Endothelial cell of umbilical vein (primary cell): Measurements from ENCODE around the gene OPA1. TPM values are rescaled to one million over a fixed set of nuclear protein-coding genes. Genes with fewer than 3 reads are reported as not detected.

ENCODE experiments used
- BruUV-seq: library from RNA; stranded (reverse); fragments of 400-500 nt; replicated peaks from 2 replicates; lab custom pipeline; 2021; lab: Mats Ljungman, UMichigan
- CTCF ChIA-PET: fragments of 300-600, 350-600 bp; sonication (Branson Sonifier 250); formaldehyde crosslinking; loops from one replicate; lab custom pipeline; 2021; ENCODE audit warnings: antibody characterized with exemption, inconsistent platforms; lab: Charles Lee
- POLR2A ChIA-PET: fragments of 300-600, 350-600 bp; sonication (Branson Sonifier 250); formaldehyde crosslinking; loops from one replicate; lab custom pipeline; 2021; ENCODE audit warnings: antibody characterized with exemption, inconsistent platforms; lab: Charles Lee
- DNase-seq: peaks from one replicate; pipeline ENCODE4 v3.0.0-alpha.2; 2011; ENCODE audit warnings: low read depth, low spot score
- FAIRE-seq: peaks from 2 replicates; lab custom pipeline; 2011; peaks lifted over from hg19 to GRCh38; lab: Jason Lieb, UNC
- H2AFZ ChIP-seq: 2 replicates; pipeline ENCODE4 v1.6.0; 2012; ENCODE audit warnings: low read depth, low read length, control low read depth, inconsistent platforms
- H3K27ac ChIP-seq: 2 replicates; pipeline ENCODE4 v1.5.1; 2011; ENCODE audit warnings: low read depth, mild to moderate bottlenecking, control low read depth, low read length, moderate library complexity; ENCODE audit not compliant: insufficient read depth
- H3K27me3 ChIP-seq, 2 experiments: 2 replicates each; pipeline versions ENCODE4 v1.6.0 to v1.6.1; 2011; ENCODE audit warnings: low read length in 2 of 2, mixed read lengths in 1 of 2; ENCODE audit not compliant: control insufficient read depth in 2 of 2, insufficient read depth in 2 of 2
- H3K36me3 ChIP-seq, 2 experiments: 2 replicates in 1 of 2; 3 replicates in 1 of 2; pipeline ENCODE4 v1.5.1; 2011; ENCODE audit warnings: low read length in 2 of 2, mild to moderate bottlenecking in 1 of 2, moderate library complexity in 1 of 2; ENCODE audit not compliant: control insufficient read depth in 2 of 2, insufficient read depth in 2 of 2; ENCODE audit errors: extremely low read depth in 1 of 2
- H3K4me1 ChIP-seq: 3 replicates; pipeline ENCODE4 v1.5.1; 2011; ENCODE audit warnings: mild to moderate bottlenecking, low read length; ENCODE audit not compliant: control insufficient read depth, insufficient read depth; ENCODE audit errors: extremely low read depth
- H3K4me2 ChIP-seq: 2 replicates; pipeline ENCODE4 v1.6.1; 2011; ENCODE audit warnings: low read length, control low read depth, mixed read lengths; ENCODE audit not compliant: insufficient read depth
- H3K4me3 ChIP-seq, 3 experiments: fragments of 200-600 bp in 1 of 3; sonication (generic), shearing (Covaris generic) in 1 of 3; replicated peaks in 1 of 3; 2 replicates each; pipeline ENCODE4 v1.5.1; 2011 to 2016; ENCODE audit warnings: control low read depth in 3 of 3, low read length in 3 of 3, mild to moderate bottlenecking in 2 of 3, inconsistent platforms in 1 of 3, low read depth in 1 of 3, moderate library complexity in 1 of 3; ENCODE audit not compliant: insufficient read depth in 1 of 3
- H3K79me2 ChIP-seq: 2 replicates; pipeline ENCODE4 v1.6.0; 2012; ENCODE audit warnings: low read length, inconsistent platforms; ENCODE audit not compliant: control insufficient read depth, insufficient read depth
- H3K9ac ChIP-seq: replicated peaks from 2 replicates; pipeline ENCODE3; 2011; ENCODE audit warnings: low read length, control low read depth; ENCODE audit not compliant: insufficient read depth; ENCODE audit errors: extremely low read depth
- H3K9me1 ChIP-seq: replicated peaks from 3 replicates; pipeline ENCODE4 v1.6.0; 2011; ENCODE audit warnings: mild to moderate bottlenecking, low read length; ENCODE audit not compliant: control insufficient read depth, insufficient read depth; ENCODE audit errors: extremely low read depth
- H3K9me3 ChIP-seq: replicated peaks from 2 replicates; pipeline ENCODE4 v1.5.1; 2012; ENCODE audit warnings: low read length, inconsistent platforms; ENCODE audit not compliant: control insufficient read depth, insufficient read depth
- H4K20me1 ChIP-seq: replicated peaks from 2 replicates; pipeline ENCODE3; 2011; ENCODE audit warnings: mild to moderate bottlenecking, low read length; ENCODE audit not compliant: control insufficient read depth, insufficient read depth; ENCODE audit errors: extremely low read depth
- FOS ChIP-seq: IDR thresholded peaks from 2 replicates; pipeline ENCODE4 v1.6.1; 2011; ENCODE audit warnings: mild to moderate bottlenecking, low read length, moderate library complexity, borderline replicate concordance; ENCODE audit not compliant: insufficient read depth
- GATA2 ChIP-seq: IDR thresholded peaks from 2 replicates; pipeline ENCODE4 v1.7.0; 2011; ENCODE audit warnings: low read depth, mild to moderate bottlenecking, moderate library complexity, mixed read lengths, low read length; ENCODE audit not compliant: insufficient read length, insufficient read depth
- MAX ChIP-seq: IDR thresholded peaks from 2 replicates; pipeline ENCODE4 v1.6.1; 2011; ENCODE audit not compliant: insufficient read depth, insufficient read length
- POLR2A ChIP-seq: IDR thresholded peaks from 2 replicates; pipeline ENCODE4 v1.6.1; 2012; ENCODE audit warnings: low read depth, mild to moderate bottlenecking, control low read depth, low read length
- dilution Hi-C: fragments of 300-500 bp; cut with MboI; formaldehyde crosslinking; loops from one replicate; pipeline ENCODE4 v1.15.0; 2019; ENCODE audit warnings: low sequenced_read_pairs; ENCODE audit not compliant: extremely low pct_ligation_motif_present
- intact Hi-C: fragments of 100-400 bp; cut with micrococcal nuclease; formaldehyde crosslinking; loops from one replicate; pipeline ENCODE4 v1.10.0; 2022
- polyA plus RNA-seq, 4 experiments: library from polyadenylated mRNA; depleted of rRNA in 3 of 4; stranded (reverse) in 3 of 4; unstranded in 1 of 4; fragments of >200 nt; gene quantifications; 2 replicates each; pipeline versions ENCODE4 v1.2.1 to v1.2.3, GENCODE V29; 2011 to 2012; ENCODE audit warnings: missing spikeins in 1 of 4
- total RNA-seq: library from RNA; stranded (reverse); gene quantifications from 2 replicates; pipeline ENCODE4 v1.2.3, GENCODE V29; 2021

OPA1 gene
- total and polyA plus RNA-seq, 2 donors (not counting 3 experiments of a cell fraction or from before 2014, with no cell fraction given) = 10.0 to 62.0 TPM

- TF ChIP-seq POLR2A (no peak), GATA2 (no peak), FOS (peak; percentile 28)
- DNase-seq (peak; percentile 13), FAIRE-seq (no peak)
- no peak overlapping the region for H2AFZ ChIP-seq
- no peak overlapping the region for H3K4me2 ChIP-seq
- no TSS peak for BruUV-seq
- no peaks in the 10 kb centered on the region for H3K4me1 ChIP-seq
- H3K27me3 ChIP-seq = peaks cover 2 to 10% of the 10 kb centered on the region in 2 experiments
- H3K79me2 ChIP-seq = no peaks in the 10 kb centered on the region
- H3K36me3 ChIP-seq = no peaks in the 10 kb centered on the region
- ChIA-PET CTCF (interaction anchor here (0.7 to 1.6 kb wide), 3 partner anchors 14 to 746 kb away, joined by 3 to 7 read pairs (median 4); no protein-coding TSS in a partner anchor), POLR2A (no interaction called here)
- no peaks in the 10 kb centered on the region for H4K20me1 ChIP-seq
- H3K9me1 ChIP-seq = no peaks in the 10 kb centered on the region
- dilution Hi-C loops (no loop called here), intact Hi-C loops (no loop called here)
- H3K9ac ChIP-seq = no peak overlapping the region
- H3K4me3 ChIP-seq = no peak overlapping the region
- H3K9me3 ChIP-seq = no peaks in the 10 kb centered on the region
- no peak overlapping the region for H3K27ac ChIP-seq
These were observed 33.9 kb upstream of the OPA1 start for GRCh38 chr3:193559100-193559499.

- Histone ChIP-seq H3K27me3 (peaks cover 2 to 3% of the 10 kb centered on the region in 2 experiments), H3K4me1 (no peaks in the 10 kb centered on the region), H3K4me3 (no peak overlapping the region), H3K36me3 (no peaks in the 10 kb centered on the region), H4K20me1 (no peaks in the 10 kb centered on the region), H3K9me3 (no peaks in the 10 kb centered on the region), H3K27ac (no peak overlapping the region), H2AFZ (no peak overlapping the region), H3K4me2 (no peak overlapping the region), H3K9ac (no peak overlapping the region), H3K79me2 (no peaks in the 10 kb centered on the region), H3K9me1 (no peaks in the 10 kb centered on the region)
- ChIA-PET CTCF (interaction anchor here (1.6 kb wide), 1 partner anchor 747 kb away, joined by 7 read pairs; no protein-coding TSS in a partner anchor), POLR2A (no interaction called here)
- DNase-seq = no peak
- BruUV-seq = no TSS peak
- intact Hi-C loops = no loop called here
- FAIRE-seq = no peak
- dilution Hi-C loops = no loop called here
- no peak for TF ChIP-seq MAX
- no peak for TF ChIP-seq GATA2
These were observed 32.9 kb upstream of the OPA1 start for GRCh38 chr3:193560091-193560490.
